B cell (primary cell): ENCODE data around the gene SGCD. TPM values are rescaled to one million over a fixed set of nuclear protein-coding genes. Genes with fewer than 3 reads are reported as not detected.

Source experiments
- ATAC-seq: fragments of 200-7000 bp; cut with Tn5 transposase; one replicate; pipeline ENCODE4 v1.10.0; 2021; ENCODE audit warnings: low read depth, mild to moderate bottlenecking, moderate number of reproducible peaks, moderate library complexity
- CTCF ChIA-PET: fragments of 350-600 bp; sonication (Branson Sonifier 250); formaldehyde crosslinking; loops from one replicate; lab custom pipeline; 2021; ENCODE audit warnings: antibody characterized with exemption, inconsistent platforms; lab: Charles Lee
- POLR2A ChIA-PET: fragments of 350-600 bp; sonication (Branson Sonifier 250); formaldehyde crosslinking; loops from one replicate; lab custom pipeline; 2021; ENCODE audit warnings: antibody characterized with exemption; lab: Charles Lee
- DNase-seq: peaks from one replicate; pipeline ENCODE4 v3.0.0; 2013
- H2AFZ ChIP-seq: 2 replicates; pipeline ENCODE4 v1.6.1; 2012; ENCODE audit warnings: mild to moderate bottlenecking, low read depth, low read length; ENCODE audit not compliant: insufficient read depth, poor library complexity, severe bottlenecking
- H3K27ac ChIP-seq, 2 donors: 1 replicate in 1 of 2; 2 replicates in 1 of 2; pipeline ENCODE4 v1.5.1; 2012 to 2013; ENCODE audit warnings: low read length in 2 of 2, mild to moderate bottlenecking in 2 of 2, moderate library complexity in 1 of 2
- H3K27me3 ChIP-seq, 4 experiments: fragments of 200-600 bp in 1 of 4; sonication (generic) in 1 of 4; replicated peaks in 1 of 4; 1 replicate in 2 of 4; 2 replicates in 2 of 4; pipeline versions ENCODE4 v1.6.1 to v1.7.0; 2013 to 2016; ENCODE audit warnings: low read length in 3 of 4, mild to moderate bottlenecking in 2 of 4, mixed read lengths in 1 of 4, moderate library complexity in 1 of 4; ENCODE audit not compliant: insufficient read depth in 4 of 4, control insufficient read depth in 3 of 4; ENCODE audit errors: control extremely low read depth in 1 of 4
- H3K36me3 ChIP-seq, 2 experiments: replicated peaks in 1 of 2; 1 replicate in 1 of 2; 2 replicates in 1 of 2; pipeline versions ENCODE4 v1.6.1 to v1.7.1; 2013; ENCODE audit warnings: low read length in 1 of 2; ENCODE audit not compliant: insufficient read depth in 2 of 2, control insufficient read depth in 1 of 2; ENCODE audit errors: control extremely low read depth in 1 of 2, extremely low read depth in 1 of 2
- H3K4me1 ChIP-seq, 2 donors: fragments of 200-600 bp in 1 of 2; sonication (generic) in 1 of 2; 1 replicate in 1 of 2; 2 replicates in 1 of 2; pipeline versions ENCODE4 v1.5.1 to v1.6.1; 2013 to 2017; ENCODE audit warnings: low read length in 2 of 2; ENCODE audit not compliant: control insufficient read depth in 2 of 2, insufficient read depth in 2 of 2
- H3K4me2 ChIP-seq: replicated peaks from 2 replicates; pipeline ENCODE3; 2012; ENCODE audit warnings: mild to moderate bottlenecking, low read depth, low read length; ENCODE audit not compliant: poor library complexity, severe bottlenecking
- H3K4me3 ChIP-seq, 5 experiments: fragments of 200-600 bp in 1 of 5; sonication (generic) in 1 of 5; 1 replicate in 3 of 5; 2 replicates in 2 of 5; pipeline versions ENCODE4 v1.5.1 to v1.7.0; 2011 to 2016; ENCODE audit warnings: low read length in 4 of 5, mild to moderate bottlenecking in 4 of 5, low read depth in 2 of 5, control low read depth in 1 of 5, moderate library complexity in 1 of 5; ENCODE audit not compliant: insufficient read depth in 1 of 5; ENCODE audit errors: control extremely low read depth in 1 of 5, extremely low read depth in 1 of 5
- H3K79me2 ChIP-seq: fragments of 200-600 bp; sonication (generic); one replicate; pipeline ENCODE4 v1.6.0; 2016; ENCODE audit warnings: low read length; ENCODE audit not compliant: control insufficient read depth, insufficient read depth
- H3K9ac ChIP-seq: fragments of 200-600 bp; sonication (generic); 2 replicates; pipeline ENCODE4 v1.6.1; 2017; ENCODE audit warnings: mild to moderate bottlenecking, low read length, moderate library complexity
- H3K9me3 ChIP-seq, 3 donors: one replicate each; pipeline versions ENCODE4 v1.6.1 to v1.7.1; 2013; ENCODE audit warnings: low read length in 2 of 3; ENCODE audit not compliant: control insufficient read depth in 2 of 3, insufficient read depth in 1 of 3; ENCODE audit errors: control extremely low read depth in 1 of 3
- H4K20me1 ChIP-seq: 2 replicates; pipeline ENCODE4 v1.6.0; 2012; ENCODE audit warnings: mild to moderate bottlenecking, low read length; ENCODE audit not compliant: insufficient read depth, control insufficient read depth, poor library complexity, severe bottlenecking
- H3K27ac Mint-ChIP-seq: one replicate; pipeline ENCODE4 v1.8.0; 2021; ENCODE audit warnings: mixed read lengths
- H3K27me3 Mint-ChIP-seq: one replicate; pipeline ENCODE4 v1.8.0; 2021; ENCODE audit warnings: mixed read lengths
- H3K4me1 Mint-ChIP-seq: one replicate; pipeline ENCODE4 v1.8.0; 2021; ENCODE audit warnings: mixed read lengths
- H3K4me3 Mint-ChIP-seq: one replicate; pipeline ENCODE4 v1.8.0; 2021; ENCODE audit warnings: mixed read lengths
- H3K9me3 Mint-ChIP-seq: one replicate; pipeline ENCODE4 v1.8.0; 2022; ENCODE audit warnings: mixed read lengths; ENCODE audit not compliant: insufficient read depth
- EZH2 ChIP-seq: IDR thresholded peaks from 2 replicates; pipeline ENCODE4 v1.6.1; 2012; ENCODE audit warnings: borderline replicate concordance, low read depth, mild to moderate bottlenecking, moderate library complexity, low read length; ENCODE audit not compliant: insufficient read depth, poor library complexity, severe bottlenecking
- whole genome bisulfite sequencing: methylation state at CpG from one replicate; pipeline ENCODE4 v1.1.5; 2013; ENCODE audit warnings: missing lambda C conversion rate; ENCODE audit not compliant: insufficient coverage; 5-methylcytosine and 5-hydroxymethylcytosine counted together
- intact Hi-C: fragments of 100-400 bp; cut with micrococcal nuclease; formaldehyde crosslinking; loops from one replicate; pipeline ENCODE4 v1.10.0; 2022
- polyA plus RNA-seq: library from polyadenylated mRNA; depleted of rRNA; stranded (reverse); fragments of >200 nt; gene quantifications from 2 replicates; pipeline ENCODE4 v1.2.3, GENCODE V29; 2012
- total RNA-seq, 2 donors: library from RNA; stranded (reverse); fragments of 120-200 nt in 1 of 2; gene quantifications; 1 replicate in 1 of 2; 2 replicates in 1 of 2; pipeline versions ENCODE4 v1.2.3 to v1.2.4, GENCODE V29; 2013 to 2022
- TF ChIP-seq, protein P1 (sequence below): fragments of 200-600 bp; IDR thresholded peaks from one replicate; pipeline ENCODE4 v1.8.0; 2022; ENCODE audit warnings: antibody characterized with exemption, mild to moderate bottlenecking

Gene SGCD
- total and polyA plus RNA-seq, 2 donors (not counting 1 experiment from before 2014, with no cell fraction given) = not detected

DNA sequence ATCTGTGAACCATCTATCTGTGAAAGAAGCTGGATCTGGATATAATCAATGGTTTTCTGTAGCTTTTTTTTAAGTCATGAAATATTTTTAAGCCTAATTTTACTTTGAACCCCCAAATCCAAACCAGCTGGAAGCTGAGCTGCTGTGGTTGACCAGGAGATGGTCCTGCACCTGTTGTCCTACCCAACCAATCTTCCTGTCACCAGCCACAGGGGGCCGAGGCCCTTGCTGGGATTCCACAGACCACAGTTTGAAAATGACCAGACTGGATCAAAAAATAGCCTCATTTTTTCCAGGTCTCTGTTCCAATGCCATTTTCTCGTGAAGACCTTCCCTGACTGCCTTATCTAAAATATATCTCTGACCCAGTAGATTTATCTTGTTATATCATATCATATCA is 200.6 kb downstream of the SGCD start:
- H3K9me3 Mint-ChIP-seq = no peaks in the 10 kb centered on the region

DNA sequence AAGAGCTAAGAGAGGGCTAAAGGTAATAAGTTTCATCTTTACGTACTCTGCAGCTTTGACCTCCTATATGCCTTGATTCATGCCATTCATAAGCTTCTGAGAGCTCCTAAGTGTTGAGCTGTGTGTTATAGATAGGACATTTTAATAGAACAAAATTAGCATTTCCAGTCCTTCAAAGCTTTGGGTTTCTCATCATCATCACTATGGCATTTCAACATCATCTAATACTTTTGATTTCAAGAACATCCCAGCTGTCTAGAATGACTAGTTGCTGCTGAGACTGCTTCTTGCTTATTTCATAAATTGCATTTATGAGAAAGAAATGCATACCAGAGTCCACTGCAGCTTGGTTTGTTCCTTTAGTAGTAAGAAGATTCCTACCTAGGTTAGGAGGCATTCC is 201.7 kb downstream of the SGCD start:
- Histone ChIP-seq H3K9me3 (peaks cover 0 to 3% (median 0%) of the 10 kb centered on the region in 3 donors), H3K9ac (no peak overlapping the region), H3K4me1 (no peaks in the 10 kb centered on the region), H3K27ac (no peak overlapping the region), H3K79me2 (no peaks in the 10 kb centered on the region), H3K27me3 (no peaks in the 10 kb centered on the region), H3K4me2 (no peak overlapping the region), H2AFZ (no peak overlapping the region), H4K20me1 (no peaks in the 10 kb centered on the region), H3K36me3 (no peaks in the 10 kb centered on the region), H3K4me3 (no peak overlapping the region)
- ChIA-PET POLR2A (no interaction called here), CTCF (no interaction called here)
- Mint-ChIP-seq H3K4me1 (no peaks in the 10 kb centered on the region), H3K27me3 (no peaks in the 10 kb centered on the region), H3K4me3 (no peak overlapping the region), H3K27ac (no peak overlapping the region), H3K9me3 (no peaks in the 10 kb centered on the region)
- ATAC-seq (no peak), DNase-seq (no peak)
- no peak for TF ChIP-seq EZH2
- TF ChIP-seq, protein P1, sequence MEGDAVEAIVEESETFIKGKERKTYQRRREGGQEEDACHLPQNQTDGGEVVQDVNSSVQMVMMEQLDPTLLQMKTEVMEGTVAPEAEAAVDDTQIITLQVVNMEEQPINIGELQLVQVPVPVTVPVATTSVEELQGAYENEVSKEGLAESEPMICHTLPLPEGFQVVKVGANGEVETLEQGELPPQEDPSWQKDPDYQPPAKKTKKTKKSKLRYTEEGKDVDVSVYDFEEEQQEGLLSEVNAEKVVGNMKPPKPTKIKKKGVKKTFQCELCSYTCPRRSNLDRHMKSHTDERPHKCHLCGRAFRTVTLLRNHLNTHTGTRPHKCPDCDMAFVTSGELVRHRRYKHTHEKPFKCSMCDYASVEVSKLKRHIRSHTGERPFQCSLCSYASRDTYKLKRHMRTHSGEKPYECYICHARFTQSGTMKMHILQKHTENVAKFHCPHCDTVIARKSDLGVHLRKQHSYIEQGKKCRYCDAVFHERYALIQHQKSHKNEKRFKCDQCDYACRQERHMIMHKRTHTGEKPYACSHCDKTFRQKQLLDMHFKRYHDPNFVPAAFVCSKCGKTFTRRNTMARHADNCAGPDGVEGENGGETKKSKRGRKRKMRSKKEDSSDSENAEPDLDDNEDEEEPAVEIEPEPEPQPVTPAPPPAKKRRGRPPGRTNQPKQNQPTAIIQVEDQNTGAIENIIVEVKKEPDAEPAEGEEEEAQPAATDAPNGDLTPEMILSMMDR = no peak
- no CpG with 5 or more reads among the region's 1 CpG for WGBS
- intact Hi-C loops = no loop called here

More for the DNA sequence above, 200.6 kb downstream of the SGCD start:
- no peak for TF ChIP-seq EZH2
- TF ChIP-seq, protein P1 = no peak
- Histone ChIP-seq H3K9me3 (peaks cover 0 to 3% (median 0%) of the 10 kb centered on the region in 3 donors), H4K20me1 (no peaks in the 10 kb centered on the region), H3K4me1 (no peaks in the 10 kb centered on the region), H3K4me2 (no peak overlapping the region), H3K27me3 (no peaks in the 10 kb centered on the region), H3K79me2 (no peaks in the 10 kb centered on the region), H3K27ac (no peak overlapping the region), H3K9ac (no peak overlapping the region), H3K36me3 (no peaks in the 10 kb centered on the region), H3K4me3 (no peak overlapping the region), H2AFZ (no peak overlapping the region)
- Mint-ChIP-seq H3K4me3 (no peak overlapping the region), H3K4me1 (no peaks in the 10 kb centered on the region), H3K27ac (no peak overlapping the region), H3K27me3 (no peaks in the 10 kb centered on the region)
- intact Hi-C loops = no loop called here
- WGBS = no CpG with 5 or more reads among the region's 2 CpGs
- ATAC-seq = no peak
- ChIA-PET POLR2A (no interaction called here), CTCF (no interaction called here)
- DNase-seq = no peak
